Gastrocnemius medialis (tissue), 4 donors: ENCODE results near the gene LAMTOR3.

Experiments used
- POLR2A ChIP-seq, 2 donors: fragments of 450-650 bp; IDR thresholded peaks; one replicate each; pipeline ENCODE4 v1.6.1; 2017; ENCODE audit warnings: antibody characterized with exemption in 2 of 2, mild to moderate bottlenecking in 2 of 2, moderate library complexity in 2 of 2
- TF ChIP-seq, protein P1 (sequence below), 5 experiments: fragments of 450-650 bp in 3 of 5; fragments of 200-600 bp in 2 of 5; sonication (generic) in 2 of 5; IDR thresholded peaks in 4 of 5; conservative IDR thresholded peaks in 1 of 5; 1 replicate in 4 of 5; 2 replicates in 1 of 5; pipeline ENCODE4 v1.5.1; 2016 to 2019; ENCODE audit warnings: antibody characterized with exemption in 5 of 5, mild to moderate bottlenecking in 3 of 5, moderate library complexity in 3 of 5

GRCh38 chr4:99868126-99868596, 26.1 kb downstream of the LAMTOR3 start:
- TF ChIP-seq, protein P1, sequence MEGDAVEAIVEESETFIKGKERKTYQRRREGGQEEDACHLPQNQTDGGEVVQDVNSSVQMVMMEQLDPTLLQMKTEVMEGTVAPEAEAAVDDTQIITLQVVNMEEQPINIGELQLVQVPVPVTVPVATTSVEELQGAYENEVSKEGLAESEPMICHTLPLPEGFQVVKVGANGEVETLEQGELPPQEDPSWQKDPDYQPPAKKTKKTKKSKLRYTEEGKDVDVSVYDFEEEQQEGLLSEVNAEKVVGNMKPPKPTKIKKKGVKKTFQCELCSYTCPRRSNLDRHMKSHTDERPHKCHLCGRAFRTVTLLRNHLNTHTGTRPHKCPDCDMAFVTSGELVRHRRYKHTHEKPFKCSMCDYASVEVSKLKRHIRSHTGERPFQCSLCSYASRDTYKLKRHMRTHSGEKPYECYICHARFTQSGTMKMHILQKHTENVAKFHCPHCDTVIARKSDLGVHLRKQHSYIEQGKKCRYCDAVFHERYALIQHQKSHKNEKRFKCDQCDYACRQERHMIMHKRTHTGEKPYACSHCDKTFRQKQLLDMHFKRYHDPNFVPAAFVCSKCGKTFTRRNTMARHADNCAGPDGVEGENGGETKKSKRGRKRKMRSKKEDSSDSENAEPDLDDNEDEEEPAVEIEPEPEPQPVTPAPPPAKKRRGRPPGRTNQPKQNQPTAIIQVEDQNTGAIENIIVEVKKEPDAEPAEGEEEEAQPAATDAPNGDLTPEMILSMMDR (IDR thresholded peaks at IDR 0.05 in 4 of 5, conservative IDR thresholded peaks at IDR 0.05 in 1 of 5), result no peak
- TF ChIP-seq POLR2A (IDR thresholded peaks at IDR 0.05), result no peak
